Cardiac muscle cell (in vitro differentiated cells and primary cell): ENCODE measurements around the gene IFIH1. TPM values are rescaled to one million over a fixed set of nuclear protein-coding genes. Genes with fewer than 3 reads are reported as not detected.
A peak's percentile ranks its signal among the peaks of the same experiment; 100 is the strongest.

Source experiments
- DNase-seq, 2 donors: peaks; one replicate each; pipeline versions ENCODE4 v3.0.0 to v3.0.0-alpha.2; 2010 to 2017; ENCODE audit warnings: low read depth in 1 of 2, low spot score in 1 of 2
- H3K27ac ChIP-seq: fragments of 200-600 bp; sonication (generic); 2 replicates; pipeline ENCODE4 v1.5.1; 2016
- H3K27me3 ChIP-seq: fragments of 200-600 bp; sonication (generic); 2 replicates; pipeline ENCODE4 v1.6.0; 2016; ENCODE audit warnings: control low read depth
- H3K36me3 ChIP-seq: fragments of 200-600 bp; sonication (generic); 2 replicates; pipeline ENCODE4 v1.5.1; 2016; ENCODE audit warnings: control low read depth
- H3K4me1 ChIP-seq: fragments of 200-600 bp; sonication (generic); 2 replicates; pipeline ENCODE4 v1.8.1; 2017; ENCODE audit warnings: low read depth, mild to moderate bottlenecking, mixed run types
- H3K4me3 ChIP-seq: fragments of 200-600 bp; sonication (generic); 2 replicates; pipeline ENCODE4 v1.5.1; 2016; ENCODE audit warnings: mild to moderate bottlenecking
- H3K9me3 ChIP-seq: fragments of 200-600 bp; sonication (generic); 2 replicates; pipeline ENCODE4 v1.5.1; 2017; ENCODE audit warnings: low read depth, mild to moderate bottlenecking, control low read depth
- CTCF ChIP-seq: IDR thresholded peaks from 2 replicates; pipeline ENCODE4 v1.5.1; 2012; ENCODE audit warnings: low read depth, mild to moderate bottlenecking, low read length
- polyA plus RNA-seq: library from polyadenylated mRNA; unstranded; fragments of >200 nt; fragmentation: Nextera tagmentation; extraction: Ambion mirVana; gene quantifications from 2 replicates; pipeline ENCODE4 v1.2.1, GENCODE V29; 2016
- total RNA-seq: library from RNA; depleted of rRNA; stranded (reverse); fragments of >200 nt; gene quantifications from 2 replicates; pipeline ENCODE4 v1.2.3, GENCODE V29; 2016

Gene IFIH1
- total and polyA plus RNA-seq, 2 experiments from 2014 or later = 0.06 to 0.88 TPM

GRCh38 chr2:162257425-162257824, 61.1 kb downstream of the IFIH1 start:
- no peak overlapping the region for H3K27ac ChIP-seq
- no peak for TF ChIP-seq CTCF
- H3K4me3 ChIP-seq = no peak overlapping the region
- H3K27me3 ChIP-seq = no peaks in the 10 kb centered on the region
- DNase-seq = peak in 1 of 2 donors; percentile 27
- no peaks in the 10 kb centered on the region for H3K36me3 ChIP-seq
- H3K4me1 ChIP-seq = no peaks in the 10 kb centered on the region
- no peaks in the 10 kb centered on the region for H3K9me3 ChIP-seq

- H3K4me1 ChIP-seq = no peaks in the 10 kb centered on the region
- no peak overlapping the region for H3K4me3 ChIP-seq
- no peak overlapping the region for H3K27ac ChIP-seq
- TF ChIP-seq CTCF = no peak
- peak in 1 of 2 donors; percentile 36 for DNase-seq
- no peaks in the 10 kb centered on the region for H3K27me3 ChIP-seq
- H3K9me3 ChIP-seq = no peaks in the 10 kb centered on the region
- H3K36me3 ChIP-seq = no peaks in the 10 kb centered on the region
Observed at GRCh38 chr2:162256591-162256991, 61.9 kb downstream of the IFIH1 start.

GRCh38 chr2:162254236-162254871, 64.1 kb downstream of the IFIH1 start:
- Histone ChIP-seq H3K4me1 (no peaks in the 10 kb centered on the region), H3K4me3 (no peak overlapping the region), H3K27me3 (no peaks in the 10 kb centered on the region), H3K9me3 (no peaks in the 10 kb centered on the region), H3K27ac (no peak overlapping the region), H3K36me3 (no peaks in the 10 kb centered on the region)
- no peak for DNase-seq
- TF ChIP-seq CTCF = no peak

- H3K4me1 ChIP-seq = no peaks in the 10 kb centered on the region
- H3K36me3 ChIP-seq = no peaks in the 10 kb centered on the region
- no peaks in the 10 kb centered on the region for H3K27me3 ChIP-seq
- no peaks in the 10 kb centered on the region for H3K9me3 ChIP-seq
- H3K4me3 ChIP-seq = no peak overlapping the region
- DNase-seq = no peak
- no peak overlapping the region for H3K27ac ChIP-seq
- TF ChIP-seq CTCF = no peak
Observed at GRCh38 chr2:162253435-162253834, 65.0 kb downstream of the IFIH1 start.

GRCh38 chr2:162252153-162252552, 66.3 kb downstream of the IFIH1 start:
- no peak for DNase-seq
- TF ChIP-seq CTCF = no peak
- H3K4me3 ChIP-seq = no peak overlapping the region

More at GRCh38 chr2:162252153-162252552, 66.3 kb downstream of the IFIH1 start:
- Histone ChIP-seq H3K27me3 (no peaks in the 10 kb centered on the region), H3K36me3 (no peaks in the 10 kb centered on the region), H3K27ac (no peak overlapping the region), H3K9me3 (no peaks in the 10 kb centered on the region), H3K4me1 (no peaks in the 10 kb centered on the region)
